ENCODE results near the gene ASIC3.

The ASIC3 gene

DNA sequence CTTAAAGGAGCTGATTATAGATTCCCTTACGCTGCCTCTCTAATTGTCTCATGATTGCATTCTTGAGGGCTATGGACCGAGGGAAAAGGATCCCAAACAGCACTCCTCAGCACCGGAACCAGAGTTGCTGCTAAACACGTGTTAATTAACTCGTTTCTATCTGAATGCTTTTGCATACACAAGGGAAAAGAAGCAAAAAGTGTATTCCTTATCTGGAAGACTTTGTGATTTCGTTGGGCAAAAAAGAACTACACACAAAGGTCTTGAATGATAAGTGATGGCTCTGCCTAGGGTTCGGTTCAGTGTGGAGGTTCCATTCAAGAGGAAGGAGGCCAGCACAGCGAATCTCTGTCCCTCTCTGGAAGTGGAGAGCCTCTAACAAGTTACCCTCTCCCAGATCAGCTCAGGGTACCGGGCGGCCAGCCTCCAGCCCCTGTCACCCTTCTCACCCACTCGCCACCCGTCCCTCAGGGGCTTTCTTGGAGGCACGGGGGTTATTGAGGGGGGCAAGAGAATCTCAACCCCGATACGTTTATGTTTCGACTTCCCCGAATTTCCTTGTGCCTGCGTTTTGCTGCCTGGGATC, 10.5 kb downstream of the ASIC3 start:
- WGBS, 2 experiments (ENCODE audit: insufficient coverage in 2 of 2) = 13 to 21% methylated on average over 15 of the region's 18 CpGs
- Histone ChIP-seq H3K4me3 (ENCODE audit: extremely low read depth, insufficient read depth, low read length, poor library complexity, severe bottlenecking) (peak overlapping the region; percentile 85), H3K27ac (ENCODE audit: low read depth, low read length, severe bottlenecking) (peak overlapping the region; percentile 96)

DNA sequence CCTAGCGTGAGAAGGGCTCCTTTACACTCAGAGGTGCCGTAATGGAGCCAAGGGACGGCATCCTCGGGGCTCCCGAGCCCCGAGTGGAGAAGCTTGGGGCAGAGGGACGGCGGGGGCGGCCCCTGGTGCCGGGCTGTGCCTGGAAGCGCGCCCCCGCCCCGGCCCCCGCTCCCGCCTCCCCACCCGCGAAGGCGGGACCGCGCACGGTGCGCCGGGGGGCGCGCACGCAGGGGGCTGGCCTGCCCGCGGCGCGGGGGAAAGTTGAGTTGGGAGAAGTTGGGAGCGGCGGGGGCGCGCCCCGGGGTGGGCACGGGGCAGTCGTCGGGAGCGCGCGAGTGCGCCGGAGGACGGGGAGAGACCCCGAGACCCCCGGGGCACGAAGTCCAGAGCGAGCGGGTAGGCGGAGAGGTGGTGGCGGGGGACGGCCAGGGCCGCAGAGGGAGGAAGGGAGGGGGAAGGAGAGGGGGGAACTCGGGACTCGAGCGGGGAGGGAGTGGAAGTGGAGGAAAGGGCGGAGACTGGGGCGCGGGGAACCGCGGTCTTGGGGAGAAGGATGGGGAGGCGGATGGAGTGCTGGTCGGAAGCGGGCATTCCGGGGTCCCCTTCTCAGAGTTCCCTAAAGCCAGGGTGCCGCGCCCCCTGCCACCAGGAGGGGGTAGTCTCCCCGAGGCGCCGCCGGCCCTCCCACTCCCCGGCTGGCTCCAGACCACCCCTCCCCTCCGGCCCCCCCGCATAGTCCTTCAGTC, 11.2 kb downstream of the ASIC3 start, which contains the start of gene SLC4A2:
SLC4A2 (plus strand) TSS at position 223 of the 746 bp plus-strand sequence. CDS start 2,399 bp downstream, outside the sequence.
- H3K36me3 ChIP-seq (ENCODE audit: control insufficient read depth, insufficient read depth, low read length) = peaks cover 22% of the 10 kb centered on the region
- WGBS, 2 experiments (ENCODE audit: insufficient coverage in 2 of 2) = 0 to 1% methylated on average over 9 to 44 of the region's 75 CpGs
- H3K4me3 ChIP-seq (ENCODE audit: extremely low read depth, insufficient read depth, low read length, poor library complexity, severe bottlenecking) = peak within 1 kb of the TSS; percentile 85
- no peaks in the 10 kb centered on the region for H3K9me3 ChIP-seq (ENCODE audit: control insufficient read depth, low read length)
- peak within 1 kb of the TSS; percentile 96 for H3K27ac ChIP-seq (ENCODE audit: low read depth, low read length, severe bottlenecking)
- peaks cover 40% of the 10 kb centered on the region for H3K4me1 ChIP-seq (ENCODE audit: control insufficient read depth, insufficient read depth, low read length, poor library complexity, severe bottlenecking)

More for the DNA sequence above, 10.5 kb downstream of the ASIC3 start:
- H3K9me3 ChIP-seq (ENCODE audit: control insufficient read depth, low read length) = no peaks in the 10 kb centered on the region
- H3K36me3 ChIP-seq (ENCODE audit: control insufficient read depth, insufficient read depth, low read length) = peaks cover 17% of the 10 kb centered on the region
- H3K4me1 ChIP-seq (ENCODE audit: control insufficient read depth, insufficient read depth, low read length, poor library complexity, severe bottlenecking) = peaks cover 37% of the 10 kb centered on the region

DNA sequence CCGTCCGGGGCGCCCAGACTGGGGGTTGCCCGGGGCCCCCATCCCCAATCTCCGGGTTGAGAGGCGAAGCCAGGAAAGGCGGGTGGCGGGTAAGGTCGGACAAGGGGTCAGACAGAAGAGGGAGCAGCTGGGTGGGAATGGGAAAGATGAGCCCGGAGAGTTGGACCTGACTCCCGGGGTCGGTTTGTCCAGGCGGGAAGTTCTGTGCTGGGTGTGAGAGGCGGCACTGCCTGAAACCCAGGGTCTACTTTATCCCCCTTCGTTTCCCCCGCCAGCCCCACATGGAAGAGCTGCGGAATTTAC, 11.7 kb downstream of the ASIC3 start:
- H3K27ac ChIP-seq (ENCODE audit: low read depth, low read length, severe bottlenecking) = no peak overlapping the region
- H3K4me3 ChIP-seq (ENCODE audit: extremely low read depth, insufficient read depth, low read length, poor library complexity, severe bottlenecking) = peak overlapping the region; percentile 85
- H3K36me3 ChIP-seq (ENCODE audit: control insufficient read depth, insufficient read depth, low read length) = peaks cover 24% of the 10 kb centered on the region
- peaks cover 40% of the 10 kb centered on the region for H3K4me1 ChIP-seq (ENCODE audit: control insufficient read depth, insufficient read depth, low read length, poor library complexity, severe bottlenecking)
- H3K9me3 ChIP-seq (ENCODE audit: control insufficient read depth, low read length) = no peaks in the 10 kb centered on the region
- 0% methylated on average over 2 to 7 of the region's 17 CpGs for WGBS, 2 experiments (ENCODE audit: insufficient coverage in 2 of 2)

DNA sequence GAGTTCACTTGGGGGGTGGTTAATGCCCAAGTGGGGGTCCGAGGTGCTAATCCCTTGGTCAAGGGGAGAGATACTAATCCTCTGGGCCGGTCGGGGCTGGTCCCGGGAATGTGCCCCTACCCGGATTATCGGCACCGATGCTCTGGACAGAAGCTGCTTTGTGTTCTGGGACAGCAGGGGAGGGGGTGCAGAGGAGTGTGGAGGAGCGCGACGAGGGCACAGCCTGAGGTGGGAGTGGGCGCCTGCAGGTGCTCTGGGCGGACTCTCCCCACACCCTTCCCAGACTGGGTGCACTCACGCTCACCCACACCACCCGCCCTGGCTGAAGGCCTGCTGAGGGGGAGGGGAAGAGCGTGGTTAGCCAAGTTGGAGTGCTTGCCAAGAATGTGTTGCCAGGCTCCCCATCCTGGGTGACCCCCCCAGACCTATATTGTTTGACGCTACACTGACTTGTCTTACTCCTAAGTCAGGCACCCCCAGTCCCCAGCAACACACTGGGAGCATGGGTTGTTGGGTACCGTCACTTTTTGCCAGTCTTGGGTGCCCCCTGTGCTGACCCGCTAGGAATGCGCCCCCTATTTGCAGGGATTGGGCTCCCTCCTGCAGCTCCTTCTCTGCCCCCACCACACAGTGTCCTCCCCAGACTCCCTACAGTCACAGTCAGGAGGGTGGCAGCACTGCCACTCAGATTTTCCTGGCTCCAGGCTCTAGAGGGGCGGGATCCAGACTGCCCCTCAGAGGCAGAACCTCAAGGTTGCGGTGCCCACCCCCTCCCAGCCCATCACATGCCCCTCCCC, 12.3 kb downstream of the ASIC3 start:
- no peaks in the 10 kb centered on the region for H3K9me3 ChIP-seq (ENCODE audit: control insufficient read depth, low read length)
- H3K4me3 ChIP-seq (ENCODE audit: extremely low read depth, insufficient read depth, low read length, poor library complexity, severe bottlenecking) = peak overlapping the region; percentile 85
- H3K4me1 ChIP-seq (ENCODE audit: control insufficient read depth, insufficient read depth, low read length, poor library complexity, severe bottlenecking) = peaks cover 40% of the 10 kb centered on the region
- peaks cover 30% of the 10 kb centered on the region for H3K36me3 ChIP-seq (ENCODE audit: control insufficient read depth, insufficient read depth, low read length)
- H3K27ac ChIP-seq (ENCODE audit: low read depth, low read length, severe bottlenecking) = no peak overlapping the region
- 5 to 15% methylated on average over 13 to 15 of the region's 21 CpGs for WGBS, 2 experiments (ENCODE audit: insufficient coverage in 2 of 2)

DNA sequence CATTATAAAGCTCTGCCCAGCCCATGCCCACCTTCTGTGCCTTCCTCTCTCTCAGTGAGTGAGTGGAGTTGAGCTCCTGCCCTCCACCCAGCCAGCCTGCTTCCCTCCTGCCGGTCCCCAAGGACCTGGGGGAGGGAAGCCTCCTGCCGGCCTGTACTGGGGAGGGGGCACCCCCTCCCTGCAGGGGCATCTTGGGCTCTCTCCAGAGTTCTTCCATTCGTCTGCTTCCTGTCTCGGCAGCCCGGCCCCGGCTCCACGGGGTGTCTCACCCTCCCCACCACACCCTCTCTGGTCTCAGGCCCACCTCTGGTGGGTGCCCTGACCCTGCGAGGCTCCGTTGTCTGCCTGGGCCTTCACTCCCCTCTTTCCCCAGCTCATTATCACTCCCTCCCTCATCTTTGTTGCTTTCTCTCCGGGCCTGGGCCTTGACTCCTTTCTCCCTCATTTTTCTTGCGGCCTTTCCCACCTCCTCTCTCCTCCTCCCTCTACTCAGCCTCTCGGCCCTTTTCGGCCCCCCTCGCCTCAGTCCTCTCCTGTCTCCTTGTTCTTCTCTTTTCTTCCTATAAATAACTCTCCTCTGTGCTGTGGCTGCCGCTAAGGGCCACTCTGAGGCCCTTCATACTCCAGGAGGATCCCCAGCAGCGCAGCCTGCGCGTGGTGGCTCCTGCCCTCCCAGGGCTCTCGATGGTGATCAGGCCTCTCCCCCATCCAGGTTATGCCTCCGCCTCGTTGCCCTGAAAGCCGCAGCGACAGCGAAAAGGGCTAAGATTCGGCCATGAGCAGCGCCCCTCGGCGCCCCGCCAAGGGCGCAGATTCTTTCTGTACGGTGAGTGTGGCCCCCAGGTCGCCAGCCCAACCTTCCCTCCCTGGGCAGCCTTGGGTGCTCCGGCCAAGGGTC, 13.1 kb downstream of the ASIC3 start:
- Histone ChIP-seq H3K4me1 (ENCODE audit: control insufficient read depth, insufficient read depth, low read length, poor library complexity, severe bottlenecking) (peaks cover 40% of the 10 kb centered on the region), H3K4me3 (ENCODE audit: extremely low read depth, insufficient read depth, low read length, poor library complexity, severe bottlenecking) (peak overlapping the region; percentile 85), H3K27ac (ENCODE audit: low read depth, low read length, severe bottlenecking) (peak overlapping the region; percentile 49), H3K9me3 (ENCODE audit: control insufficient read depth, low read length) (no peaks in the 10 kb centered on the region), H3K36me3 (ENCODE audit: control insufficient read depth, insufficient read depth, low read length) (peaks cover 38% of the 10 kb centered on the region)
- 26 to 40% methylated on average over 23 to 32 of the region's 33 CpGs for WGBS, 2 experiments (ENCODE audit: insufficient coverage in 2 of 2)

DNA sequence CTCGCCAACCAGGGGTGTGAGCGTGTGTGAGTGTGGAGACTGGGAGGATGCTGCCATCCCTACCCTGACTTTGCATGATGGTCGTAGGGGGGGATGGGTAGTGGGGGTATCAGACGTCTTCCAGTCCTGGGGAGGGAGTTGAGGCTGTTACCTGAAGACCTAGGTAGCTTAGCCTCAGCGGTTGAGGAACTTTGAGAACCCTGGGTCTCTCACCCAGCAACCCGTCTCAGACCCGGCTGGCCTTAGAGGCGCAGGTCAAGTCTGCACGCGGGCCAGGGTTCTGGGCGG, 13.7 kb downstream of the ASIC3 start:
- peak overlapping the region; percentile 85 for H3K4me3 ChIP-seq (ENCODE audit: extremely low read depth, insufficient read depth, low read length, poor library complexity, severe bottlenecking)
- no peak overlapping the region for H3K27ac ChIP-seq (ENCODE audit: low read depth, low read length, severe bottlenecking)
- H3K9me3 ChIP-seq (ENCODE audit: control insufficient read depth, low read length) = no peaks in the 10 kb centered on the region
- 6 to 17% methylated on average over 9 to 10 of the region's 11 CpGs for WGBS, 2 experiments (ENCODE audit: insufficient coverage in 2 of 2)
- peaks cover 38% of the 10 kb centered on the region for H3K4me1 ChIP-seq (ENCODE audit: control insufficient read depth, insufficient read depth, low read length, poor library complexity, severe bottlenecking)
- peaks cover 42% of the 10 kb centered on the region for H3K36me3 ChIP-seq (ENCODE audit: control insufficient read depth, insufficient read depth, low read length)

DNA sequence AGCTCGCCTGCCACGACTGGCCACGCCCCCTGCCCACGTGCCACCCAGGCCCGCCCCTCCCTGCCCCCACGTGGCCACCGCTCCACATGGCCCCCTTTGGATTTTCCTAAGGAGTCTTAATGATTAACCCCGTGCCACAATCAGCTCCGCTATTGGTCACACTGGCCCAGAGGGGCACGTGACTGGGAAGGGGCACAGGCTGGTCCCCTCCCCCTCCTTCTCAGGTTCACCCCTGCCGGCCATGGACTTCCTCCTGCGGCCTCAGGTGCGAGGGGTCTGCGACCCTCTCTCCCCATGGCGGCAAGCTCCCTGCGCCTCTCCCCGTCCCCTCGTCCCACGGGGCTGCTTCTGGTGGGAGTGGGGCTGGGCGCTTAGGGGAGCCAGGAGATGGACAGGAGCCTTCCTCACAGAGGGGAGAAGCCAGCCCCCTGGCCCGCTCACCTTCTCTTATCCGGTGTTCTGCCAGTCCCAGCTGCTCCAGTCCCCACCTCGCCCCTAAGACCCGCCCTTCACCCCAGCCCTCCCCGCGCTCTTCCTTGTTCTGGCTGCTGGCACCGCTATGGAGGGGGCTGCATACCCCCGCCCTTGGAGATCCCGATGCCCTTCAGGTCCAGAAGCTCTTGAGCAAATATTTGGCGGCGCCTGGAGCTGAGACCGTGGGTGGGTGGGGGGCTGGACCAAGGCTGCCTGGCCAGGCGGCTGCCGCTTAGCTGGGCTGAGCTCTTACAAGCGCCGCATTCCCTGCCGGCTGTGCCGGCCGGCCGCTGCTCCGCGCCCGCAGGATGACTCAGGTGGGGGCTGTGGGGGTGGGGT, 14.3 kb downstream of the ASIC3 start:
- Histone ChIP-seq H3K9me3 (ENCODE audit: control insufficient read depth, low read length) (no peaks in the 10 kb centered on the region), H3K4me3 (ENCODE audit: extremely low read depth, insufficient read depth, low read length, poor library complexity, severe bottlenecking) (peak overlapping the region; percentile 30), H3K27ac (ENCODE audit: low read depth, low read length, severe bottlenecking) (peak overlapping the region; percentile 80), H3K4me1 (ENCODE audit: control insufficient read depth, insufficient read depth, low read length, poor library complexity, severe bottlenecking) (peaks cover 41% of the 10 kb centered on the region), H3K36me3 (ENCODE audit: control insufficient read depth, insufficient read depth, low read length) (peaks cover 44% of the 10 kb centered on the region)
- WGBS, 2 experiments (ENCODE audit: insufficient coverage in 2 of 2) = 3 to 8% methylated on average over 9 to 20 of the region's 43 CpGs

DNA sequence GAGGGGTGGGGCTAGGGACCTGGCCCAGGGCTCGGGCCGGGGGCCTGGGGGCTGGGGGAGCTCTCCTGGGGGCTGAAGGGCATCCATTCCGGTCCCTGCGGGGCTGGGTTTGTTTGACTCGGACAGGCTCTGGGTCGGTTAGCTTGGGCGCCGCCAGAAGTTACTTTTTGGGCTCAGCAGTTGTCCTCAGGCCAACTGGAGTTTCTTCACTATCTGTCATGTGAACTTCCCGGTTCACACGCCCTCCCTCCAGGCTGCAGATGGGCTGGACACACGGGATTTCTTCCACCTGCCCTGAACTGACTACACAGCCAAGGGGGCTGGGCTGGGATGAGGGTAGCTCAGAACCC, 14.9 kb downstream of the ASIC3 start:
- H3K27ac ChIP-seq (ENCODE audit: low read depth, low read length, severe bottlenecking) = no peak overlapping the region

DNA sequence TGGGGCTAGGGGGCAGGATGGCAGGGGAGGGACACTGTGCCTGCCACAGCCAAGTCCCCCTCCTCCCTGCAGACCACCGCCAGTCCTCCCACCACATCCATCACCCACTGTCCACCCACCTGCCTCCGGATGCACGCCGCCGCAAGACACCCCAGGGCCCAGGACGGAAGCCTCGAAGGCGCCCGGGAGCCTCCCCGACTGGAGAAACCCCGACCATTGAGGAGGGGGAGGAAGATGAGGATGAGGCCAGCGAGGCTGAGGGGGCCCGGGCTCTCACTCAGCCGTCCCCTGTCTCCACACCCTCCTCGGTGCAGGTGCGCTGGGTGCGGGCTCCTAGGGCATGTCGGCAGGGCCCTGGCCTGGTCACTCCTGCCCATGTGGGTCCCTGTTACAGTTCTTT, 16.1 kb downstream of the ASIC3 start:
- Histone ChIP-seq H3K27ac (ENCODE audit: low read depth, low read length, severe bottlenecking) (no peak overlapping the region), H3K4me1 (ENCODE audit: control insufficient read depth, insufficient read depth, low read length, poor library complexity, severe bottlenecking) (peaks cover 41% of the 10 kb centered on the region), H3K36me3 (ENCODE audit: control insufficient read depth, insufficient read depth, low read length) (peaks cover 61% of the 10 kb centered on the region), H3K4me3 (ENCODE audit: extremely low read depth, insufficient read depth, low read length, poor library complexity, severe bottlenecking) (no peak overlapping the region), H3K9me3 (ENCODE audit: control insufficient read depth, low read length) (no peaks in the 10 kb centered on the region)
- 93 to 98% methylated on average over 13 to 16 of the region's 18 CpGs for WGBS, 2 experiments (ENCODE audit: insufficient coverage in 2 of 2)

More for the DNA sequence above, 14.9 kb downstream of the ASIC3 start:
- peaks cover 47% of the 10 kb centered on the region for H3K4me1 ChIP-seq (ENCODE audit: control insufficient read depth, insufficient read depth, low read length, poor library complexity, severe bottlenecking)
- peaks cover 49% of the 10 kb centered on the region for H3K36me3 ChIP-seq (ENCODE audit: control insufficient read depth, insufficient read depth, low read length)
- no peaks in the 10 kb centered on the region for H3K9me3 ChIP-seq (ENCODE audit: control insufficient read depth, low read length)
- H3K4me3 ChIP-seq (ENCODE audit: extremely low read depth, insufficient read depth, low read length, poor library complexity, severe bottlenecking) = no peak overlapping the region
- 21 to 24% methylated on average over 8 to 9 of the region's 11 CpGs for WGBS, 2 experiments (ENCODE audit: insufficient coverage in 2 of 2)

DNA sequence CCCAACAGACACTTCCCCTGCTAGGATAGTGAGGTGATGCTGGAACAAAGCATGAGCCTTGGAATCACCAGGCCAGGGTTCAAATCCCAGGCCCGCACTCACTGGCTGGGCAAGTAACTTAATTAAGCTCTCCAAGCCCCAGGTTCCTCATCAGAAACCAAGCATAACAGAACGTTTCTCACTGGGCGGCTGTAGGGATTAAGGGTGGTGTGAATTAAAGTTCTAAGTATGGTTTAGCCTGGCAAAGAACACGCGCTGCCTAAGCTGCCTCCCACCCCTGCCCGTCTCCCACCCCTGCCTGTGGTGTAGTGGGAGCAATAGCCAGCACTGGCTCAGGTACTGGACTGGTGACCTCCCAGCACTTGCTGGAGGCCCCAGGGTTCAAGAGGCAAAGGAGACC, 16.7 kb downstream of the ASIC3 start:
- peaks cover 66% of the 10 kb centered on the region for H3K36me3 ChIP-seq (ENCODE audit: control insufficient read depth, insufficient read depth, low read length)
- H3K27ac ChIP-seq (ENCODE audit: low read depth, low read length, severe bottlenecking) = no peak overlapping the region
- no peak overlapping the region for H3K4me3 ChIP-seq (ENCODE audit: extremely low read depth, insufficient read depth, low read length, poor library complexity, severe bottlenecking)
- 96 to 100% methylated on average over 1 to 5 of the region's 6 CpGs for WGBS, 2 experiments (ENCODE audit: insufficient coverage in 2 of 2)
- H3K4me1 ChIP-seq (ENCODE audit: control insufficient read depth, insufficient read depth, low read length, poor library complexity, severe bottlenecking) = peaks cover 41% of the 10 kb centered on the region
- H3K9me3 ChIP-seq (ENCODE audit: control insufficient read depth, low read length) = no peaks in the 10 kb centered on the region
